Liver (tissue), 9 donors: ENCODE data around the gene EXOC4. TPM values are rescaled to one million over a fixed set of nuclear protein-coding genes. Genes with fewer than 3 reads are reported as not detected.

Experiments used
- DNase-seq: peaks from one replicate; pipeline ENCODE4 v3.0.0-alpha.2; 2017; ENCODE audit warnings: low spot score
- H3K27ac ChIP-seq, 2 donors: one replicate each; pipeline ENCODE4 v1.7.0; 2013; ENCODE audit warnings: inconsistent platforms in 2 of 2, low read length in 2 of 2, control low read depth in 1 of 2, low read depth in 1 of 2, mild to moderate bottlenecking in 1 of 2
- H3K27me3 ChIP-seq, 4 donors: one replicate each; pipeline versions ENCODE4 v1.6.1 to v1.7.0; 2013; ENCODE audit warnings: low read length in 3 of 4, inconsistent platforms in 1 of 4, mild to moderate bottlenecking in 1 of 4, moderate library complexity in 1 of 4; ENCODE audit not compliant: control insufficient read depth in 4 of 4, insufficient read depth in 4 of 4
- H3K36me3 ChIP-seq, 4 donors: one replicate each; pipeline versions ENCODE4 v1.6.1 to v1.7.0; 2013; ENCODE audit warnings: low read length in 3 of 4, mild to moderate bottlenecking in 3 of 4, low read depth in 1 of 4, moderate library complexity in 1 of 4; ENCODE audit not compliant: control insufficient read depth in 4 of 4, insufficient read depth in 3 of 4
- H3K4me1 ChIP-seq, 4 donors: one replicate each; pipeline versions ENCODE4 v1.6.1 to v1.7.0; 2013; ENCODE audit warnings: low read length in 3 of 4, mild to moderate bottlenecking in 3 of 4, moderate library complexity in 1 of 4; ENCODE audit not compliant: control insufficient read depth in 4 of 4, insufficient read depth in 4 of 4
- H3K4me3 ChIP-seq, 3 donors: one replicate each; pipeline versions ENCODE4 v1.6.1 to v1.7.0; 2013; ENCODE audit warnings: low read length in 3 of 3, control low read depth in 1 of 3, low read depth in 1 of 3, mild to moderate bottlenecking in 1 of 3
- H3K9ac ChIP-seq, 2 donors: one replicate each; pipeline ENCODE4 v1.7.0; 2013; ENCODE audit warnings: low read length in 2 of 2, mild to moderate bottlenecking in 2 of 2, moderate library complexity in 2 of 2, control low read depth in 1 of 2, low read depth in 1 of 2
- H3K9me3 ChIP-seq, 4 donors: one replicate each; pipeline versions ENCODE4 v1.6.1 to v1.7.0; 2013; ENCODE audit warnings: low read length in 3 of 4; ENCODE audit not compliant: control insufficient read depth in 4 of 4
- ATF3 ChIP-seq: IDR thresholded peaks from 2 replicates; pipeline ENCODE4 v1.6.1; 2016; ENCODE audit warnings: antibody characterized with exemption
- CTCF ChIP-seq: fragments of 150-350 bp; IDR thresholded peaks from 2 replicates; pipeline ENCODE4 v1.5.1; 2017; ENCODE audit warnings: improper control_type of control experiment, low read depth, low read length; ENCODE audit not compliant: missing input control
- EGR1 ChIP-seq, 2 donors: IDR thresholded peaks; 2 replicates each; pipeline ENCODE4 v1.6.1; 2016 to 2018; ENCODE audit warnings: antibody characterized with exemption in 2 of 2, low read depth in 2 of 2
- FOXA1 ChIP-seq: IDR thresholded peaks from 2 replicates; pipeline ENCODE4 v1.6.1; 2016; ENCODE audit warnings: antibody characterized with exemption
- FOXA2 ChIP-seq: IDR thresholded peaks from 2 replicates; pipeline ENCODE4 v1.6.1; 2016; ENCODE audit warnings: antibody characterized with exemption
- GABPA ChIP-seq, 2 donors: IDR thresholded peaks in 1 of 2; conservative IDR thresholded peaks in 1 of 2; 2 replicates each; pipeline ENCODE4 v1.6.1; 2016; ENCODE audit warnings: antibody characterized with exemption in 2 of 2, mild to moderate bottlenecking in 1 of 2, moderate library complexity in 1 of 2
- HNF4A ChIP-seq, 2 donors: conservative IDR thresholded peaks; 2 replicates each; pipeline ENCODE4 v1.6.1; 2016; ENCODE audit warnings: antibody characterized with exemption in 2 of 2, mild to moderate bottlenecking in 2 of 2
- HNF4G ChIP-seq: IDR thresholded peaks from 2 replicates; pipeline ENCODE4 v1.6.1; 2016; ENCODE audit warnings: antibody characterized with exemption
- JUND ChIP-seq, 2 donors: IDR thresholded peaks; 2 replicates each; pipeline ENCODE4 v1.6.1; 2016; ENCODE audit warnings: antibody characterized with exemption in 2 of 2
- NR2F2 ChIP-seq: IDR thresholded peaks from 2 replicates; pipeline ENCODE4 v1.6.1; 2016; ENCODE audit warnings: antibody characterized with exemption
- RAD21 ChIP-seq, 2 donors: IDR thresholded peaks; 2 replicates each; pipeline ENCODE4 v1.6.1; 2016; ENCODE audit warnings: antibody characterized with exemption in 2 of 2, mild to moderate bottlenecking in 2 of 2
- REST ChIP-seq: IDR thresholded peaks from 2 replicates; pipeline ENCODE4 v1.6.1; 2016; ENCODE audit warnings: antibody characterized with exemption, mild to moderate bottlenecking
- RXRA ChIP-seq, 2 donors: IDR thresholded peaks; 2 replicates each; pipeline ENCODE4 v1.6.1; 2017 to 2018; ENCODE audit warnings: antibody characterized with exemption in 2 of 2, mild to moderate bottlenecking in 1 of 2
- SP1 ChIP-seq: IDR thresholded peaks from 2 replicates; pipeline ENCODE4 v1.6.1; 2018; ENCODE audit warnings: antibody characterized with exemption, mild to moderate bottlenecking
- TAF1 ChIP-seq: conservative IDR thresholded peaks from 2 replicates; pipeline ENCODE4 v1.6.1; 2016; ENCODE audit warnings: antibody characterized with exemption, mild to moderate bottlenecking
- YY1 ChIP-seq: IDR thresholded peaks from 2 replicates; pipeline ENCODE4 v1.6.1; 2016; ENCODE audit warnings: antibody characterized with exemption, mild to moderate bottlenecking
- ZBTB33 ChIP-seq: IDR thresholded peaks from 2 replicates; pipeline ENCODE4 v1.6.1; 2016; ENCODE audit warnings: antibody characterized with exemption
- WGBS: extraction: QIAGEN DNeasy Blood & Tissue Kit; methylation state at CpG from one replicate; pipeline ENCODE4 v1.1.7; 2013; 5-methylcytosine and 5-hydroxymethylcytosine counted together
- polyA plus RNA-seq, 2 donors: library from polyadenylated mRNA; stranded (reverse) in 1 of 2; unstranded in 1 of 2; fragments of 200-250 nt in 1 of 2; fragments of >200 nt in 1 of 2; fragmentation: Nextera tagmentation in 1 of 2; extraction: Ambion mirVana in 1 of 2; gene quantifications; one replicate each; pipeline versions ENCODE4 v1.2.1 to v1.2.3, GENCODE V29; 2013 to 2015
- total RNA-seq, 2 donors: library from RNA; depleted of rRNA; stranded (reverse); fragments of >200 nt; gene quantifications; one replicate each; pipeline ENCODE4 v1.2.3, GENCODE V29; 2014
- TF ChIP-seq, protein P1 (sequence below): IDR thresholded peaks from 2 replicates; pipeline ENCODE4 v1.6.1; 2016; ENCODE audit warnings: antibody characterized with exemption
- donor health status: healthy.
- donor health status: healthy.
- donor health status: healthy.
- donor health status: healthy.
- donor health status: healthy.

The EXOC4 gene
- total and polyA plus RNA-seq, 4 donors: 9.5 to 55.9 (median 23.6) TPM

DNA sequence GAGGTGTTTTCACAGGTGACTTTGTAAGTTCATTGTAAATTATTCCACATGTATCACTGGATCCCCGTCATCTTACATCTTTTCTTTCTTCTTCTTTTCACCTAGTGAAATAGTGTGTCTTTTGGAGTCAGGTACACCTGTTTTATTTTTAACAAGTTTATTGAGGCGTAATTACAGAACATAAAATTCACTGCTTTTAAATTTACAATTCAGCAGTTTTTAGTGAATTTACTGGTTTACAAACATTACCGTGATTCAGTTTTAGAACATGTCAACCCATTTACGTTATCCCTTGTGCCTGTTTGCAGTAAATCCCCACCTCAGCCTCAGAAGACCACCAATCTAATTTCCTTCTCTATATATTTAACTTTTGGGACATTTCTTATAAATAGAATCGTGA lies 256.9 kb downstream of the EXOC4 start:
- Histone ChIP-seq H3K36me3 (no peaks in the 10 kb centered on the region), H3K4me3 (no peak overlapping the region), H3K4me1 (no peaks in the 10 kb centered on the region), H3K27me3 (no peaks in the 10 kb centered on the region), H3K9ac (no peak overlapping the region), H3K27ac (no peak overlapping the region), H3K9me3 (no peaks in the 10 kb centered on the region)
- no peak for TF ChIP-seq FOXA1
- TF ChIP-seq, protein P1, sequence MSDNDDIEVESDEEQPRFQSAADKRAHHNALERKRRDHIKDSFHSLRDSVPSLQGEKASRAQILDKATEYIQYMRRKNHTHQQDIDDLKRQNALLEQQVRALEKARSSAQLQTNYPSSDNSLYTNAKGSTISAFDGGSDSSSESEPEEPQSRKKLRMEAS: no peak
- no peak for TF ChIP-seq GABPA (IDR thresholded peaks at IDR 0.05 in 1 of 2, conservative IDR thresholded peaks at IDR 0.05 in 1 of 2)
- TF ChIP-seq SP1: no peak
- no peak for TF ChIP-seq YY1
- no peak for TF ChIP-seq ATF3
- no peak for TF ChIP-seq EGR1 (IDR thresholded peaks at IDR 0.05; ENCODE audit: low read depth in 2 of 2)
- TF ChIP-seq RAD21 (IDR thresholded peaks at IDR 0.05): no peak
- TF ChIP-seq HNF4G: no peak
- no peak for TF ChIP-seq JUND (IDR thresholded peaks at IDR 0.05)
- no peak for TF ChIP-seq FOXA2
- TF ChIP-seq TAF1: no peak
- TF ChIP-seq CTCF: no peak
- no peak for TF ChIP-seq NR2F2
- TF ChIP-seq REST: no peak
- TF ChIP-seq HNF4A (conservative IDR thresholded peaks at IDR 0.05): no peak
- TF ChIP-seq RXRA (IDR thresholded peaks at IDR 0.05): no peak
- DNase-seq: no peak
- WGBS: 96% methylated on average over 5 of the region's 5 CpGs

- Histone ChIP-seq H3K9ac (no peak overlapping the region), H3K9me3 (no peaks in the 10 kb centered on the region), H3K27ac (no peak overlapping the region), H3K4me3 (no peak overlapping the region), H3K4me1 (no peaks in the 10 kb centered on the region), H3K36me3 (no peaks in the 10 kb centered on the region), H3K27me3 (no peaks in the 10 kb centered on the region)
- no peak for DNase-seq
- TF ChIP-seq HNF4G (no peak), YY1 (no peak), NR2F2 (no peak), RXRA (IDR thresholded peaks at IDR 0.05) (no peak), TAF1 (no peak), ZBTB33 (no peak), GABPA (IDR thresholded peaks at IDR 0.05 in 1 of 2, conservative IDR thresholded peaks at IDR 0.05 in 1 of 2) (no peak)
- 93% methylated on average over 4 of the region's 4 CpGs for WGBS
These were observed 257.6 kb downstream of the EXOC4 start for GRCh38 chr7:133510326-133511055.
